ENCODE data around the gene CLNS1A. TPM values are rescaled to one million over a fixed set of nuclear protein-coding genes. Genes with fewer than 3 reads are reported as not detected.

Gene CLNS1A
- total RNA-seq, 4 donors from 2014 or later = 56.7 to 92.3 (median 68.9) TPM

DNA sequence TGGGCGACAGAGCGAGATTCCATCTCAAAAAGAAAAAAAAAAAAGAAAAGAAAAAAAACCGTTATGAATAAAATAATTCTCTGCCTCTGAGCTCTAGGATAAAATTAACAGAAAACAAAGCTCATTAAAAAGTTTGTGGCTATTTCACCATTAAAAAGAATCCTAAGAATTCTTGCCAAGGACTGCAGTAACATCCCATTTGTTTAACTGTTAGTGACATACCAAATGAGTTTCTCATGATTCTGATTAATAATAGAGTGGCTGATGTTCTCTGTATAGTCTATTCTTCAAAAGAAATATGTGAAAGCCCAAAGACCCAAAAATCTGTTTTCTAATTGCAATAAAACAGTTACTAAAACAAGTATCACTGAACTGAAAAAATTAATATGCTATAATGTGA lies 19.7 kb downstream of the CLNS1A start:
- no peak for TF ChIP-seq POLR2A (IDR thresholded peaks at IDR 0.05)
- TF ChIP-seq, protein P1, sequence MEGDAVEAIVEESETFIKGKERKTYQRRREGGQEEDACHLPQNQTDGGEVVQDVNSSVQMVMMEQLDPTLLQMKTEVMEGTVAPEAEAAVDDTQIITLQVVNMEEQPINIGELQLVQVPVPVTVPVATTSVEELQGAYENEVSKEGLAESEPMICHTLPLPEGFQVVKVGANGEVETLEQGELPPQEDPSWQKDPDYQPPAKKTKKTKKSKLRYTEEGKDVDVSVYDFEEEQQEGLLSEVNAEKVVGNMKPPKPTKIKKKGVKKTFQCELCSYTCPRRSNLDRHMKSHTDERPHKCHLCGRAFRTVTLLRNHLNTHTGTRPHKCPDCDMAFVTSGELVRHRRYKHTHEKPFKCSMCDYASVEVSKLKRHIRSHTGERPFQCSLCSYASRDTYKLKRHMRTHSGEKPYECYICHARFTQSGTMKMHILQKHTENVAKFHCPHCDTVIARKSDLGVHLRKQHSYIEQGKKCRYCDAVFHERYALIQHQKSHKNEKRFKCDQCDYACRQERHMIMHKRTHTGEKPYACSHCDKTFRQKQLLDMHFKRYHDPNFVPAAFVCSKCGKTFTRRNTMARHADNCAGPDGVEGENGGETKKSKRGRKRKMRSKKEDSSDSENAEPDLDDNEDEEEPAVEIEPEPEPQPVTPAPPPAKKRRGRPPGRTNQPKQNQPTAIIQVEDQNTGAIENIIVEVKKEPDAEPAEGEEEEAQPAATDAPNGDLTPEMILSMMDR (IDR thresholded peaks at IDR 0.05) = no peak
- no peak for TF ChIP-seq EP300 (IDR thresholded peaks at IDR 0.05)
- no peaks in the 10 kb centered on the region for H3K9me3 ChIP-seq
- WGBS, 2 donors = 43 to 51% methylated on average over 3 of the region's 3 CpGs
- H3K4me3 ChIP-seq = no peak overlapping the region
- peak overlapping the region in 1 of 4 donors; percentile 61 for H3K27ac ChIP-seq
- H3K27me3 ChIP-seq = no peaks in the 10 kb centered on the region
- peaks cover 0 to 8% (median 0%) of the 10 kb centered on the region in 4 donors for H3K4me1 ChIP-seq
- H3K36me3 ChIP-seq = peaks cover 0 to 84% (median 0%) of the 10 kb centered on the region in 3 donors
- DNase-seq (ENCODE audit: low spot score in 2 of 2) = no peak

DNA sequence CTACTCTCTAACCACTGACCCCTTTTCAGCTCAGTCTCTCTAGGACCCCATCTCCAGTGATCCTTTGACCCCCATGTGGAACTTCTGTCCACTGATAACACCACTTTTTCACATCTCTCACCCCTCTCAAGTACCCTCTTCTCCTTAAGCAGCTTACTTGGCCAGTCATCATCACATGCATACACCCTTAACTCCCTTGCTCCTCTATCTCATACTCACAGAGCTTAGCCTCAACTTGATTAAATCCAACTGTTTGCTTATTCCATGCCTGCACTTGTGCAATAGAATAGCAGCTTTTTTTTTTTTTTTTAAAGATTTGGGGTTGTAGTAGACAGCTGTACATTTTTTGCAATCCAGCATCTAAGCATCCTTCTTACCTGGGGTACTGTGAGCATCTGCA lies 25.7 kb downstream of the CLNS1A start:
- Histone ChIP-seq H3K9me3 (no peaks in the 10 kb centered on the region), H3K4me1 (no peaks in the 10 kb centered on the region), H3K4me3 (no peak overlapping the region), H3K27me3 (no peaks in the 10 kb centered on the region), H3K36me3 (peaks cover 0 to 84% (median 3%) of the 10 kb centered on the region in 3 donors), H3K27ac (no peak overlapping the region)
- TF ChIP-seq POLR2A (IDR thresholded peaks at IDR 0.05) (no peak), EP300 (IDR thresholded peaks at IDR 0.05) (no peak)
- TF ChIP-seq, protein P1 (IDR thresholded peaks at IDR 0.05) = no peak
- DNase-seq (ENCODE audit: low spot score in 2 of 2) = no peak

DNA sequence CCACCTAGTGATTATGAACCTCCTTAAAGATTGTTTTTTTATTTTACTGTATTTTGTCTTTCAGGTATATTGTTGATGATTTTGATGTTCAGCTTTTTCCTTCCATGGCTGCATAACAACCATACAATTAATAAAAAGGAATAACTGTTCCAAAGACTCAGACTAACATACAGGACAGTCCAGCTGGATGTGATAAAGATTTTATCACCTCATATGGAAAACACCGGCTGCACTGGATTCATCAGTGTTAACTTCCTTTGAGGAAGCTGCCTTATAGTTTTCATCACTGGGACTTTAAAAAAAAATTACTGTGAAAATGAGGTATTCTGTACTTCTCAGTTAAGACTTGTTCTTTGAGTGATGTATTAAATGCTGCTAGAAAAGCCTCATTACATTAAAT lies 28.4 kb downstream of the CLNS1A start:
- TF ChIP-seq POLR2A (IDR thresholded peaks at IDR 0.05) = no peak
- H3K27me3 ChIP-seq = no peaks in the 10 kb centered on the region
- H3K4me1 ChIP-seq = no peaks in the 10 kb centered on the region
- WGBS, 2 donors = 65 to 73% methylated on average over 1 of the region's 1 CpG
- no peak overlapping the region for H3K4me3 ChIP-seq
- DNase-seq (ENCODE audit: low spot score in 2 of 2) = no peak
- no peak overlapping the region for H3K27ac ChIP-seq
- peaks cover 0 to 66% (median 3%) of the 10 kb centered on the region in 3 donors for H3K36me3 ChIP-seq
- H3K9me3 ChIP-seq = no peaks in the 10 kb centered on the region

DNA sequence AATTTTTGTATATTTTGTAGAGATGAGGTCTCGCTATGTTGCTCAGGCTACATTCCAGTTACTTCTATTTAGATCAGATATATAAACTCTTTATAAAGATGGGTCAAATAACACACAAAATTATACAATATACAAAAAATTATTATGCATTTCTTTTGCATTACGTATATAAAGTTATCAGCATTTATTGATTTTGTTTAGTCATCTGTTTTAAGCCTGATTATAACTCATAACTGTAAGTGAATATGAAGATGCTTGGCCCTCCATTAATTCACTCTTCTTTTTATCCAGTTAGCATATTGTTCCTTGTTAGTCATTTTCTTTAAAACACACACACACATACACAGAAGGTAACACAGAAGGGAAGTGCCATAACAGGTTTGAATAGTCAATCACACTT lies 33.3 kb downstream of the CLNS1A start:
- WGBS, 2 donors = 89 to 93% methylated on average over 2 of the region's 2 CpGs
- Histone ChIP-seq H3K4me1 (peaks cover 0 to 22% (median 4%) of the 10 kb centered on the region in 4 donors), H3K9me3 (no peaks in the 10 kb centered on the region), H3K27ac (peak overlapping the region in 1 of 4 donors; percentile 83), H3K27me3 (no peaks in the 10 kb centered on the region), H3K4me3 (no peak overlapping the region), H3K36me3 (peaks cover 0 to 31% (median 0%) of the 10 kb centered on the region in 3 donors)
- TF ChIP-seq POLR2A (IDR thresholded peaks at IDR 0.05) (no peak), EP300 (IDR thresholded peaks at IDR 0.05) (no peak)
- TF ChIP-seq, protein P1 (IDR thresholded peaks at IDR 0.05) = no peak
- no peak for DNase-seq (ENCODE audit: low spot score in 2 of 2)

DNA sequence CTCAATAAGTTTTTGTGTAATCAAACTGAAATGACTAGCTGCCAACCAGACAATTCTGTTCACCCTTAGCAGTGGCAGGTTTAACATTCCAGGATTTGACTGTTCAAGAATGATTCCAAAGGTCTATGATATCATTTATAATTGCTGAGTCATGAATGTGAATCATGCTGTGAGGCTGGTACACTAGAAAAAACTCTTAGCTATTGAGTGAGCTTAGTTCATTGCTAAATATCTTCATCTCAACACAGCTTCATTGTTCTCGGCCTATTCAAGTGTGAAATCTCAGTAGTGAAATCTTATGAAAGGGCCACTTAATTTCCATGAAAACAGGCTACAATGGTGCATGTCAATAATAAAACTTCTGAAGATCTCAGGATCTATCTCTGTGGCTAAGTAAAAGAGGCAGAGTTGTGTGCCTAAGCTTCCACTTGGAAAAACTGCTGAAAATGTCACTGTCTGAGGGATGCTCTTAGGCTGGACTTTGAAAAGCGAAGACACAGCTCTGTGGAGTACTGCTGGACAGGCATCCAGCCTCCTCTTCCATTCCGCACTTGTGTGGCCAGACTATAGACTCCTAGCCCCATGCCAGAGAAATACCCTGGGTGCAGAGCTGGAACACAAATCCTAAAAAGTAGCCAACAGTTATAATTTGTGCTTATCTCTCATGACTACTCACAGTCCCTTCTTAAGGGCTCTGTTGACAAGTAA lies 35.1 kb downstream of the CLNS1A start:
- Histone ChIP-seq H3K27me3 (no peaks in the 10 kb centered on the region), H3K36me3 (peaks cover 0 to 17% (median 0%) of the 10 kb centered on the region in 3 donors), H3K27ac (peak overlapping the region; percentile 3 to 83 (median 61)), H3K4me1 (peaks cover 0 to 22% (median 4%) of the 10 kb centered on the region in 4 donors), H3K9me3 (no peaks in the 10 kb centered on the region), H3K4me3 (no peak overlapping the region)
- TF ChIP-seq, protein P1 (IDR thresholded peaks at IDR 0.05) = no peak
- TF ChIP-seq EP300 (IDR thresholded peaks at IDR 0.05) (peak in 1 of 2 donors; percentile 30), POLR2A (IDR thresholded peaks at IDR 0.05) (no peak)
- no peak for DNase-seq (ENCODE audit: low spot score in 2 of 2)
- 58 to 61% methylated on average over 3 of the region's 3 CpGs for WGBS, 2 donors
